Lower lobe of right lung (tissue), 2 donors: ENCODE measurements around the gene HNRNPLL. TPM values are rescaled to one million over a fixed set of nuclear protein-coding genes. Genes with fewer than 3 reads are reported as not detected.

Source experiments
- ATAC-seq, 2 donors: fragments of 200-7000 bp; cut with Tn5 transposase; one replicate each; pipeline ENCODE4 v1.9.1; 2020 to 2022; ENCODE audit warnings: mild to moderate bottlenecking in 2 of 2, moderate library complexity in 2 of 2
- DNase-seq: peaks from one replicate; pipeline ENCODE4 v3.0.0-alpha.2; 2020
- H3K27ac ChIP-seq: fragments of 200-600 bp; one replicate; pipeline ENCODE4 v1.8.0; 2022
- H3K27me3 ChIP-seq: fragments of 200-600 bp; one replicate; pipeline ENCODE4 v1.8.0; 2022; ENCODE audit warnings: low read depth
- H3K36me3 ChIP-seq: fragments of 200-600 bp; one replicate; pipeline ENCODE4 v1.8.0; 2022; ENCODE audit warnings: mild to moderate bottlenecking
- H3K4me1 ChIP-seq: fragments of 200-600 bp; one replicate; pipeline ENCODE4 v1.8.0; 2022
- H3K4me3 ChIP-seq: fragments of 200-600 bp; one replicate; pipeline ENCODE4 v1.8.0; 2022; ENCODE audit warnings: mild to moderate bottlenecking
- H3K9me3 ChIP-seq: fragments of 200-600 bp; one replicate; pipeline ENCODE4 v1.8.0; 2022
- intact Hi-C: fragments of 100-400 bp; cut with DNase I; formaldehyde crosslinking; loops from one replicate; pipeline ENCODE4 v1.11.0; 2022
- total RNA-seq: library from RNA; stranded (reverse); fragmentation: NEBNext Ultra II Directional; extraction: Animal tissue kit (Norgen Biotek cat#: 25700); gene quantifications from one replicate; pipeline ENCODE4 v1.2.1, GENCODE V29; 2021
- TF ChIP-seq, protein P1 (sequence below): fragments of 200-600 bp; IDR thresholded peaks from one replicate; pipeline ENCODE4 v1.8.0; 2022; ENCODE audit warnings: antibody characterized with exemption, mild to moderate bottlenecking
- donor health status: DM: no; HTN: yes; CAD: no; lungs with severe emphysema.

Gene HNRNPLL
- total RNA-seq, 1 donor from 2014 or later: 38.8 TPM

DNA sequence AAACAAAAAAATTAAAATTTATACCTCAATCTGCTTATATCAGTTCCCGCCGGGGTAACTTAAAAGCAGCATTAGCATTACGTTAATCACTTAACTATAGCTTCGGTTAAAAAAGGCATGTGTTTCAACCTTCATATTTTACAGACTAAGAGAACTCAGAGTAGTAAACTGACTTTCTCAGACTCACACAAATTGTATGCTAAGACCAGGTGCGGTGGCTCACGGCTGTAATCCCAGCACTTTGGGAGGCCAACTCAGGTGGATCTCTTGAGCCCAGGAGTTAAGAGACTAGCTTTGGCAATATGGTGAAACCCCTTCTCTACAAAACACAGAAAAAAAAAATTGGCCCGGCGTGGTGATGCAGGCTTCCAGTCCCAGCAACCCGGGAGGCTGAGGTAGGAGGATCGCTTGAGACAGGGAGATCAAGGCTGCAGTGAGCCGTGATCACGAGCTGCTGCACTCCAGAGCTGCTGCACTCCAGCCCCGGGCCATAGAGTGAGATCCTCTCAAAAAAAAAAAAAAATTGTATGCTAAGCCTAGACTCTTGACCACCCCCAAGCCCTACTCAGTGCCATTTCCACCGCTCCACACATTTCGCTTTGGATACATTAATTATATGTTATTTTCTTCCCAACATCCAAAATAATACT is 2.4 kb downstream of the HNRNPLL start:
- intact Hi-C loops: no loop called here
- H3K36me3 ChIP-seq: no peaks in the 10 kb centered on the region
- TF ChIP-seq, protein P1, sequence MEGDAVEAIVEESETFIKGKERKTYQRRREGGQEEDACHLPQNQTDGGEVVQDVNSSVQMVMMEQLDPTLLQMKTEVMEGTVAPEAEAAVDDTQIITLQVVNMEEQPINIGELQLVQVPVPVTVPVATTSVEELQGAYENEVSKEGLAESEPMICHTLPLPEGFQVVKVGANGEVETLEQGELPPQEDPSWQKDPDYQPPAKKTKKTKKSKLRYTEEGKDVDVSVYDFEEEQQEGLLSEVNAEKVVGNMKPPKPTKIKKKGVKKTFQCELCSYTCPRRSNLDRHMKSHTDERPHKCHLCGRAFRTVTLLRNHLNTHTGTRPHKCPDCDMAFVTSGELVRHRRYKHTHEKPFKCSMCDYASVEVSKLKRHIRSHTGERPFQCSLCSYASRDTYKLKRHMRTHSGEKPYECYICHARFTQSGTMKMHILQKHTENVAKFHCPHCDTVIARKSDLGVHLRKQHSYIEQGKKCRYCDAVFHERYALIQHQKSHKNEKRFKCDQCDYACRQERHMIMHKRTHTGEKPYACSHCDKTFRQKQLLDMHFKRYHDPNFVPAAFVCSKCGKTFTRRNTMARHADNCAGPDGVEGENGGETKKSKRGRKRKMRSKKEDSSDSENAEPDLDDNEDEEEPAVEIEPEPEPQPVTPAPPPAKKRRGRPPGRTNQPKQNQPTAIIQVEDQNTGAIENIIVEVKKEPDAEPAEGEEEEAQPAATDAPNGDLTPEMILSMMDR: no peak
- DNase-seq (no peak), ATAC-seq (no peak)
- peak overlapping the region; percentile 74 for H3K4me3 ChIP-seq
- H3K27ac ChIP-seq: peak overlapping the region; percentile 95
- H3K4me1 ChIP-seq: peaks cover 71% of the 10 kb centered on the region
- H3K9me3 ChIP-seq: no peaks in the 10 kb centered on the region
- no peaks in the 10 kb centered on the region for H3K27me3 ChIP-seq

DNA sequence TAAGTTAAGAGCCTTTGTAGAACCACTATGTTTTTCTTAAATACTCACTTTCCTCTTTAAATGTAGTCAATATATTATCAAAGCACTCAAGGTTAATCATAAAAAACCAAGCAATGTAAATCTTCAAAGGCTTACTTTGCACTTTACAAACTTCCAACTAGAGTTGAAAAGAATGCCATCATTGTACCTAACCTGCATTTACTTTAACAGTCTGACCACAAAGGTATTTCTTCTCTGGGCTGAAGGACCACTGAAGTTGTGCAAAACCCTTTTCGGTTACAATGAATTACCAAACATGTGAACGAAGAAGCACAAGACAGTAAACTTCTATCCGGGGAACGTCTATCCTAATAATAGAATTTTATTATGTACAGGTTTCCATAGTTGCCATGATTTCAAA is 3.0 kb downstream of the HNRNPLL start:
- Histone ChIP-seq H3K27me3 (no peaks in the 10 kb centered on the region), H3K27ac (peak overlapping the region; percentile 95), H3K9me3 (no peaks in the 10 kb centered on the region), H3K4me3 (peak overlapping the region; percentile 74), H3K36me3 (no peaks in the 10 kb centered on the region), H3K4me1 (peaks cover 75% of the 10 kb centered on the region)
- DNase-seq (no peak), ATAC-seq (no peak)
- intact Hi-C loops: no loop called here
- TF ChIP-seq, protein P1: no peak

DNA sequence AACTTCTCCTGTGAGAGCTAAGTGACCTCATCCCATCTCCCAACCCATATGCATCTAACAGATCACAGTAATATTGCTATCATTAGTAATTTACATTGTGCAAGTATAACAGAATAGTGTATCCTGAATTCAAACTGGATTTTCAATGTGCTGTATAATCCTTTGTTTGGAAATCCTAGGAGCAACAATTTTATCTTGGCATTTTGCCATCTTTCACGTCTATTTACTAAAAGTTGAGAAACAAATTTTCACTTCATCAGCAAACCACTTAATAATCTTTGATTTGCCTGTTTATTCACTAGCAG is 3.8 kb downstream of the HNRNPLL start:
- DNase-seq (no peak), ATAC-seq (no peak)
- H3K36me3 ChIP-seq: no peaks in the 10 kb centered on the region
- H3K4me1 ChIP-seq: peaks cover 78% of the 10 kb centered on the region
- H3K27me3 ChIP-seq: no peaks in the 10 kb centered on the region
- intact Hi-C loops: no loop called here
- H3K9me3 ChIP-seq: no peaks in the 10 kb centered on the region
- peak overlapping the region; percentile 7 for H3K4me3 ChIP-seq
- TF ChIP-seq, protein P1: no peak
- H3K27ac ChIP-seq: peak overlapping the region; percentile 95

GRCh38 chr2:38598200-38598990 is 4.3 kb downstream of the HNRNPLL start:
- H3K4me3 ChIP-seq: peak overlapping the region; percentile 7
- peaks cover 78% of the 10 kb centered on the region for H3K4me1 ChIP-seq
- TF ChIP-seq, protein P1: no peak
- ATAC-seq (no peak), DNase-seq (no peak)
- no peaks in the 10 kb centered on the region for H3K9me3 ChIP-seq
- peak overlapping the region; percentile 95 for H3K27ac ChIP-seq
- no peaks in the 10 kb centered on the region for H3K36me3 ChIP-seq
- H3K27me3 ChIP-seq: no peaks in the 10 kb centered on the region
- intact Hi-C loops: no loop called here

- peaks cover 82% of the 10 kb centered on the region for H3K4me1 ChIP-seq
- ATAC-seq: no peak
- no peaks in the 10 kb centered on the region for H3K27me3 ChIP-seq
- H3K36me3 ChIP-seq: no peaks in the 10 kb centered on the region
- DNase-seq: no peak
- TF ChIP-seq, protein P1: no peak
- no peak overlapping the region for H3K4me3 ChIP-seq
- H3K9me3 ChIP-seq: no peaks in the 10 kb centered on the region
- intact Hi-C loops: no loop called here
- H3K27ac ChIP-seq: no peak overlapping the region
Observed at GRCh38 chr2:38597115-38597514, 5.6 kb downstream of the HNRNPLL start.
